NCI-H748 (cell line): ENCODE data around the gene UNC13B.

ENCODE experiments used
- DNase-seq: peaks from one replicate; lab custom pipeline; 2025; ENCODE audit not compliant: unreplicated experiment; lab: John Stamatoyannopoulos, UW

UNC13B gene

DNA sequence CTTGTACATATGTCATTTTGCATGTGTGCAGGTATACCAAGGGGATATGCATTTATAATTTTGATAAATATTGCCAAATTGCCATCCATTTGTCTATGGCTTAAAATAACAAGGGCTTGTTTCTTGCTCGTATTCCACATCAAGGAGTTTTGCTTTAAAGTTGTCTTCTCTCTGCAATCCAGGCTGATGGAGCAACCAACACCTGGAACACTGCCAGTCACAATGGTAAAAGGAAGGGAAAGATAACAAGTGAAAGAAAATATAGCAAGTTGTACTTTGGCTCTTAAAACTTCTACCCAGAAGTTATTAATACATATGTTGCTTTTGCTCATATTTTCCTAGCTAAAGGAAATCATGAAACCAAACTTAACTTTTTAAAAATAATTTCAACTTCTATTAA is 156.9 kb downstream of the UNC13B start:
- DNase-seq: no peak

DNA sequence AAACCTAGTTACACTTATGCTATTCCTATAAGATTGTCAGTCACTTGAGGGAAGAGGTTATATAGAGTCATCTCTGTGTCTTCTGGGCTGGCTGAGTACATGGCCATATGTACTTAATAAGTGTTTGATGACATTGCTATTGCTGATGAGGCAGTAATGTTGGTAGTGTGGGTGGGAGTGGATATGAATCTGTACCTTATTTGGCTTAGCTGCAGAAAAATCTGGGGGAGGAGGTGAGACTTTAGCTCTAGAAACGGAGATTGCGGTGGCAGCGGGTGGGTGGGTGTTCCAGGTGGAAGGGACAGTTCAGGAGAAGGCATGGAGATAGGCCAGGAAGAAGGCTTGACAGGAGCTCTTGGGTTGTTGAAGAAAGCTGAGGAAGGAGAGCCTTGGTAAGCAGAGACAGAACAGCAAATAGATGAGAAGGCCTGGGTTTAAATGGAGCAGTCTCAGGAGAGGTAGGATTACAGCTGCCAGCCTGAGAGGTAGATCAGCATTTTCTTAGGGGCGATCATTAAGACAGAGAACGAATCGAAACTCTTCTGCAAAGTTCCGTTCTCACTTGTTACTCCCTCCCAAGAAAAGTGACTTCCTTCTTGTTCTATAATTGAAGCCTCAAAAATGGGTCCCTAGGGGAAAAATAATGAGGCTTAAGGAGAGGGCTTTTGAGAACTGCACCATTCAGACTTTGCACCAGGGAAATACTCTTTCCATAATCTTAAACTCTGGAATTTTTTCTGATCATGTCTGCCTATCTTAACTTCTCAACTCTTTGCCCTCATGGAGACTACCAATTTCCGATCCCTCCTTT is 160.5 kb downstream of the UNC13B start:
- no peak for DNase-seq

DNA sequence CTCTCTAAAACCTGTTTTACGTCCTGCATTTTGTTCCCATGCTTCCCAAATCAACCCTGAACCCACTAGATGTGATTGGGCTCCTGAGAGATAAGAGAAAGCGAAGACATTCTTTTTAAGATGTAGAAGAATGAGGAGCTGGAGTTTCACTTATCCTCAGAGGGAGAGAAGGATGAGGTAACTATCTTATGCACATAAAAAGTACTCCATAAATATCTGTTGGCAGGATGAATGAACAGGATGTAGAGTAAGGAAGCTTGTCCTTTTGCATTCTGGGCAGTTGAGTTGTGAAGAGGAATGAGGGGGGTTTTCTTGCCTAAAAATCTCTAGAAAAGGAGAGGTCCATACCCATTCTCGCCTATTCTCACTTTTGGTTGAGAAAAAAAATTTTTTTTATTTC is 163.2 kb downstream of the UNC13B start:
- no peak for DNase-seq

- DNase-seq: no peak
Measured at GRCh38 chr9:35333551-35333950, 171.7 kb downstream of the UNC13B start.

DNA sequence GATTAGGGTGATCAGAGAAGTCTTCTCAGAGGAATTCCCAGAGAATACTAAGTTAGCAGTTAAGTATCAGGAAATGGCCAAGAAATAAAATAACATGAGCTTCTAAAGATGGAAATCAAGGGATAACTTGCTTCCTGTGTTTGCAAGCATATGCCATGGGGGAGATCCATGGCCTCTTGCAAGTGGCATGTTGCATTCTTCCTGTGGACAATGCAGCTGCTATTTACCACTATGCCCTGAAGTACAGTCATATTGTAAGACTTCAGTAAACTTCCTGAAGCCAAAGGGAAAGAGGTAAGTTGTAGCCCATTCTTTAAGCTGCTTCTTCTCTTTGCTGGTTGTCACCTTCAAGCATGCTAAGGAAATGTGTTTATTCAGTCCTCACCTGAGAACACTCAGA is 173.4 kb downstream of the UNC13B start:
- no peak for DNase-seq

DNA sequence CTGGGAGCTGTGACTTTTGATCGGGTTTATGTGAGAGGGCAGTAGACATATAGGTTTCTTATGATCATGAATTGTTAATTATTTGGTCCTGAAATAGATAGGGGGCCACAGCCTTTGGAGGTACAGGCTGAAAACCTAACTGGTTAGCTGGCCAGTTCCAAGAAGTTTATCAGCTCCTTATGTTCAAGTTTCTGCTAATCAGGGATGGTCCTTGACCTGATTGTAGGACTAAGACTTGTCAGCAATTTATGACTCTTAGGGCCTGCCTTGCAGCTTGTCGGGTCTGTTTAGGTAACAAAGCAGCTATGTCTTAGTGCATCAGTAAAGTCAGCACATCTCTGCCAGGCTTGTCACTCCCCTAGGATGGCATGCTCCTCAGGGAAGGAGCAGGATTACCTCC is 176.3 kb downstream of the UNC13B start:
- DNase-seq: no peak

GRCh38 chr9:35338561-35339274 is 176.9 kb downstream of the UNC13B start:
- peak; percentile 86 for DNase-seq

DNA sequence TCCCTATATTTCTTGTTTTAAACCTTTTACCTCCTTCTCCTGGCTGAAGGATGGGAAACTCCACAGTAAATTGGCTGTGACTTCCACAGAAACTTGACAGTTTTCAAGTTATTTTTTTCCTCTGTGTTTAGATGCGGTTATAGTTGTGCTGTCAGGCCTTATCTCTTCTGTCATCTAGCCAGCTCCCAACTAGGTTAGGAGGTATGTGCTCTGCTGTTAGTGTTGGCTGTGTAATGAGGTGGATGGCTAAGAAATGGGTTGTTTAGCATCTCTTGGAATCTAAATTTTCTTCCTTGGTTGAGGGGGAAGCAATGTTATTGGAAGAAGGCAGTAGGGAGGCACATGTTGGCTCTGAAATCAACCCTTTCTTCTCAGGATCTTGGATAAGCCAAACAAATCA is 178.2 kb downstream of the UNC13B start:
- no peak for DNase-seq

- no peak for DNase-seq
Measured at GRCh38 chr9:35341021-35341420, 179.2 kb downstream of the UNC13B start.

DNA sequence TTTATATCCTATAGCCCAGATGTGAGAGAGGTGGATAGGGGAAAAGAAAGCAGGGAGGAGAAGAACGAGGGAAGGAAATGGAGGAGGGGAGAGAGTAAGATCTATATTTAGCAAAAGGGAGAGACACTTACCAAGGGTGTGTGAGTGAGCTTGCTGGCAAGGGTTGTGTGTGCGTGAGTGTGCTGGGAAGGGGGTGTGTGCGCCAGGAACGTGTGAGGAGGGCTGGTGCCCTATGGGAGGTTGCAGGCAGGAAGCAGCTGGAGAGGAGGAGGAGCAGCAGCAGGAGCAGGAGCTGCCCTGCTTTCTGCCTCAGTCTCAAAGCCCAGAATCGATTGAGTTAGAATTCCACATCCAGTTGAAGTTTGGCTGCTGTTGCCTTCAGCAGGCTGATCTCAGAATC is 179.8 kb downstream of the UNC13B start:
- DNase-seq: peak; percentile 30

GRCh38 chr9:35342221-35342958 is 180.6 kb downstream of the UNC13B start:
- DNase-seq: no peak

GRCh38 chr9:35348109-35348508 is 186.3 kb downstream of the UNC13B start:
- no peak for DNase-seq

DNA sequence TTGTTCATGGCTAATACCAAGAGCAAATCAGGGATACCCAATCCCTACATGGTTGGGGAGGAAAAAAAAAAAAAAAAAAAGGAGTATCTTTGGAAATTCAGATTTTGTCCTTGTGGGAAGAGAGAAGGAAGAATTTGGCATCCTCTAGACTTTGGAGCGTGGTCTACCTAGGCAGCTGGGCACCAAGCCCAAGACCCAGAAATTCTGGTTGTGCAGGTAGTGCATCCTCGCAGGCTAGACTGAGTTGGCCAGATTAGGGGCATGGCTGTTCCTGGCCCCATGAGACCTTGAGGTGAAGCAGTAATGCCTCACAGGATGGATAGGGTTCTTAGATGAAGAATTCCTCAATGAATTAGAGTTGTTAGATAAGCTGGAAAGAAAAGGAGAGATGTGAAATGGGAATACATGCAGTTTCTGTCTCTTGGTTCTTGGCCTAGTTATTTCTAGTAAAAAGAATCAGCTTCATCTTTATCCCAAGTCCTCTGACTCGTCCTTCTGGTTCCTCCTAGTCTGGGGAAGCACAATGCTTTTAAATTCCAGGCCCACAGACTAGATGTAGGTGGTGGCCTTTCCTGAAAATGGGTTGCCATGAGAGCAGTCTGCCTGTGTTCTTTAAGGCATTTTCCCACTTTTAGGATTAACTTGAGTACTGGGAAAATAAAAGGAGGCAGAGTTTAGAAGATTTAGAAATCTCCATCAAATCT is 187.6 kb downstream of the UNC13B start:
- no peak for DNase-seq

DNA sequence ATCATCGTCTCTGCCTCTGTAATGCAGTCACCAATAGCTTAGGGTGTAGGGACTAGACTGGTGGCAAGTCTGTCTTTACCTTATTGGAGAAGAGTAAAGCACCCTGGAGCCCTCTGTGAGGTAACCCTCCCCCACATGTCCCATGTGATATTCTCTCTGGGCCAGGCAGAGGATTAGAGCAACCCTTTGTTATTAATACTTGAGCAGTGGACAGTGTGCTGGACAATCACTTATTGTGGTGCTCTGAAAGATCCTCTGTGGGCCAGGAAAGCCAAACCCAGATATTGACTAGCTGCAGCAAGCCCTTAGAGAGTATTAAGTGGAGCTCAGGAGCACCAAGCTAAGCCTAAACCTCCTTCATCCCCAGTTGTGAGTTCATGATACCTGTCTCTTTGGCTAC is 188.4 kb downstream of the UNC13B start:
- no peak for DNase-seq

GRCh38 chr9:35350827-35351549 is 189.2 kb downstream of the UNC13B start:
- DNase-seq: no peak

- no peak for DNase-seq
Measured at GRCh38 chr9:35353731-35354365, 192.0 kb downstream of the UNC13B start.

GRCh38 chr9:35355939-35356338 is 194.1 kb downstream of the UNC13B start:
- no peak for DNase-seq

DNA sequence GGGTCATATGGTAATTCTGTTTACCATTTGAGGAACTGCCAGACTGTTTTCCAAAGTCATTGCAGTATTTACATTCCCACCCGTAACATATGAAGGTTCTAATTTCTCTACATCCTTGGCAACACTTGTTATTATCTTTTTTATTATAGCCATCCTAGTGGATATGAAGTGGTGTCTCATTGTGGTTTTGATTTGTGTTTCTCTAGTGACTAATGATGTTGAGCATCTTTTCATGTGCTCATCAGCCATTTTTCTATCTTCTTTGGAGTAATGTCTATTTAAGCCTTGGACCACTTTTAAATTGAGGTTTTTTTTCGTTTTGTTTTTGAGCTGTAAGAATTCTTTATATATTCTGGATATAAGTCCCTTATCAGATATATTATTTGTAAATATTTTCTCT is 195.3 kb downstream of the UNC13B start:
- DNase-seq: peak; percentile 40

- DNase-seq: peak; percentile 35
Measured at GRCh38 chr9:35357826-35358225, 196.0 kb downstream of the UNC13B start.
